Psoas muscle (tissue), 8 donors: ENCODE data around the gene SEBOX. TPM values are rescaled to one million over a fixed set of nuclear protein-coding genes. Genes with fewer than 3 reads are reported as not detected.

Experiments used
- ATAC-seq, 4 donors: fragments of 200-7000 bp; cut with Tn5 transposase; one replicate each; pipeline ENCODE4 v1.9.1; 2020; ENCODE audit warnings: moderate library complexity in 3 of 4, mild to moderate bottlenecking in 2 of 4
- DNase-seq, 2 donors: peaks; one replicate each; pipeline ENCODE4 v3.0.0-alpha.2; 2020
- H3K27ac ChIP-seq: fragments of 200-600 bp; one replicate; pipeline ENCODE4 v1.8.0; 2022
- H3K27me3 ChIP-seq, 3 donors: fragments of 200-600 bp in 1 of 3; one replicate each; pipeline versions ENCODE4 v1.6.1 to v1.8.0; 2013 to 2022; ENCODE audit warnings: low read length in 2 of 3, mild to moderate bottlenecking in 2 of 3, moderate library complexity in 1 of 3; ENCODE audit not compliant: insufficient read depth in 3 of 3
- H3K36me3 ChIP-seq, 2 donors: fragments of 200-600 bp in 1 of 2; one replicate each; pipeline versions ENCODE4 v1.6.1 to v1.8.0; 2013 to 2022; ENCODE audit warnings: low read depth in 1 of 2, mild to moderate bottlenecking in 1 of 2, moderate library complexity in 1 of 2; ENCODE audit not compliant: insufficient read depth in 1 of 2
- H3K4me1 ChIP-seq: fragments of 200-600 bp; one replicate; pipeline ENCODE4 v1.8.0; 2022
- H3K4me3 ChIP-seq: fragments of 200-600 bp; one replicate; pipeline ENCODE4 v1.8.0; 2022; ENCODE audit warnings: mild to moderate bottlenecking
- H3K9me3 ChIP-seq: fragments of 200-600 bp; one replicate; pipeline ENCODE4 v1.8.0; 2022
- CTCF ChIP-seq: fragments of 200-600 bp; IDR thresholded peaks from one replicate; pipeline ENCODE4 v1.8.0; 2022; ENCODE audit warnings: antibody characterized with exemption
- WGBS, 3 donors: extraction: QIAGEN DNeasy Blood & Tissue Kit; methylation state at CpG; one replicate each; pipeline versions ENCODE4 v1.1.6 to v1.1.7; 2013; 5-methylcytosine and 5-hydroxymethylcytosine counted together
- intact Hi-C, 2 donors: fragments of 100-400 bp; cut with DNase I; formaldehyde crosslinking; loops; one replicate each; pipeline versions ENCODE4 v1.11.0 to v1.14.2; 2022
- polyA plus RNA-seq, 3 donors: library from polyadenylated mRNA; stranded (reverse); fragments of 200-250 nt; gene quantifications; one replicate each; pipeline ENCODE4 v1.2.3, GENCODE V29; 2013
- total RNA-seq, 4 donors: library from RNA; stranded (reverse); fragmentation: NEBNext Ultra II Directional in 2 of 4; extraction: Animal tissue kit (Norgen Biotek cat#: 25700) in 2 of 4; gene quantifications; one replicate each; pipeline versions ENCODE4 v1.2.1 to v1.2.4, GENCODE V29; 2021 to 2023
- donor health status: healthy with polysubstance abuse.
- donor health status: DM: no; HTN: no; CAD: no; lungs with moderate emphysema.
- donor health status: Bipolar disorder and iron deficiency.
- donor health status: healthy.
- donor health status: DM: yes; HTN: yes; CAD: no.
- donor health status: DM: no; HTN: no; CAD: no.
- donor health status: DM: no; HTN: no; CAD: no.
- donor health status: DM: yes; HTN: yes; CAD: no.

The SEBOX gene
- total and polyA plus RNA-seq, 7 donors, result not detected

- intact Hi-C loops, result no loop called here
- no peaks in the 10 kb centered on the region for H3K9me3 ChIP-seq
- peak; percentile 86 to 89 for DNase-seq
- 1% methylated on average over 60 to 80 of the region's 80 CpGs for WGBS, 3 donors
- H3K27me3 ChIP-seq, result no peaks in the 10 kb centered on the region
- peaks cover 12% of the 10 kb centered on the region for H3K4me1 ChIP-seq
- no peak for TF ChIP-seq CTCF
- H3K27ac ChIP-seq, result peak within 1 kb of the TSS; percentile 38
- ATAC-seq, result peak; percentile 70 to 85 (median 76)
- H3K4me3 ChIP-seq, result peak within 1 kb of the TSS; percentile 73
- H3K36me3 ChIP-seq, result no peaks in the 10 kb centered on the region
Observed at GRCh38 chr17:28371245-28372202, 6.5 kb upstream of the SEBOX start, which contains the start of gene SARM1. Gene SARM1 (plus strand): TSS chr17:28371694. CDS start chr17:28372033, 339 bp downstream.

GRCh38 chr17:28370744-28371103 lies 5.7 kb upstream of the SEBOX start:
- Histone ChIP-seq H3K27ac (peak overlapping the region; percentile 38), H3K4me3 (peak overlapping the region; percentile 73), H3K4me1 (peaks cover 12% of the 10 kb centered on the region), H3K9me3 (no peaks in the 10 kb centered on the region), H3K36me3 (peaks cover 0 to 3% of the 10 kb centered on the region in 2 donors), H3K27me3 (no peaks in the 10 kb centered on the region)
- DNase-seq, result no peak
- WGBS, 3 donors, result 64 to 77% (median 73%) methylated on average over 1 of the region's 1 CpG
- no peak for TF ChIP-seq CTCF
- ATAC-seq, result no peak
- intact Hi-C loops, result no loop called here

GRCh38 chr17:28370035-28370743 lies 5.2 kb upstream of the SEBOX start, which contains the start of gene VTN:
Gene VTN (minus strand): TSS chr17:28370307. CDS start chr17:28370203, 104 bp downstream.
- Histone ChIP-seq H3K27me3 (no peaks in the 10 kb centered on the region), H3K4me3 (peak within 1 kb of the TSS; percentile 73), H3K4me1 (peaks cover 12% of the 10 kb centered on the region), H3K27ac (peak within 1 kb of the TSS; percentile 38), H3K36me3 (peaks cover 0 to 7% of the 10 kb centered on the region in 2 donors), H3K9me3 (no peaks in the 10 kb centered on the region)
- intact Hi-C loops, result no loop called here
- 23 to 33% (median 27%) methylated on average over 8 of the region's 8 CpGs for WGBS, 3 donors
- peak in 2 of 4 donors; percentile 12 to 14 for ATAC-seq
- peak in 1 of 2 donors; percentile 37 for DNase-seq
- no peak for TF ChIP-seq CTCF

- Histone ChIP-seq H3K4me1 (peaks cover 12% of the 10 kb centered on the region), H3K36me3 (peaks cover 0 to 12% of the 10 kb centered on the region in 2 donors), H3K27me3 (no peaks in the 10 kb centered on the region), H3K4me3 (no peak overlapping the region), H3K9me3 (no peaks in the 10 kb centered on the region), H3K27ac (no peak overlapping the region)
- WGBS, 3 donors, result 58 to 69% (median 59%) methylated on average over 10 of the region's 10 CpGs
- ATAC-seq (no peak), DNase-seq (no peak)
- intact Hi-C loops, result no loop called here
- no peak for TF ChIP-seq CTCF
Observed at GRCh38 chr17:28369684-28370034, 4.7 kb upstream of the SEBOX start.
